Calu3 (cell line): ENCODE results near the gene SLC38A6. TPM values are rescaled to one million over a fixed set of nuclear protein-coding genes. Genes with fewer than 3 reads are reported as not detected.

Source experiments
- BruUV-seq: library from RNA; stranded (reverse); fragments of 400-500 nt; replicated peaks from 2 replicates; lab custom pipeline; 2021; lab: Mats Ljungman, UMichigan
- CTCF ChIA-PET: fragments of 300-600 bp; sonication (Branson Sonifier 250); formaldehyde crosslinking; loops from one replicate; lab custom pipeline; 2022; ENCODE audit warnings: antibody characterized with exemption; lab: Charles Lee
- DNase-seq: peaks from one replicate; pipeline ENCODE4 v3.0.0; 2022
- H3K27ac Mint-ChIP-seq: one replicate; pipeline ENCODE4 v1.8.0; 2022; ENCODE audit warnings: mixed read lengths; ENCODE audit not compliant: unreplicated experiment
- H3K27me3 Mint-ChIP-seq: one replicate; pipeline ENCODE4 v1.8.0; 2022; ENCODE audit warnings: mixed read lengths; ENCODE audit not compliant: unreplicated experiment
- H3K36me3 Mint-ChIP-seq: one replicate; pipeline ENCODE4 v1.8.0; 2022; ENCODE audit warnings: mild to moderate bottlenecking, moderate library complexity, mixed read lengths; ENCODE audit not compliant: insufficient read depth, unreplicated experiment
- H3K4me1 Mint-ChIP-seq: one replicate; pipeline ENCODE4 v1.8.0; 2022; ENCODE audit warnings: mild to moderate bottlenecking, low read depth, mixed read lengths; ENCODE audit not compliant: unreplicated experiment
- H3K4me3 Mint-ChIP-seq: one replicate; pipeline ENCODE4 v1.8.0; 2022; ENCODE audit warnings: mild to moderate bottlenecking, low read depth, moderate library complexity, mixed read lengths; ENCODE audit not compliant: unreplicated experiment
- H3K9me3 Mint-ChIP-seq: one replicate; pipeline ENCODE4 v1.8.0; 2022; ENCODE audit warnings: low read depth, mixed read lengths; ENCODE audit not compliant: unreplicated experiment
- intact Hi-C: fragments of 100-400 bp; cut with micrococcal nuclease; formaldehyde crosslinking; loops from one replicate; pipeline ENCODE4 v1.10.0; 2022; ENCODE audit not compliant: unreplicated experiment
- total RNA-seq: library from RNA; stranded (reverse); gene quantifications from 2 replicates; pipeline ENCODE4 v1.2.3, GENCODE V29; 2022
- TF ChIP-seq, protein P1 (sequence below): fragments of 200-600 bp; IDR thresholded peaks from one replicate; pipeline ENCODE4 v1.8.0; 2022; ENCODE audit warnings: antibody characterized with exemption; ENCODE audit not compliant: unreplicated experiment

The SLC38A6 gene
- total RNA-seq, 1 experiment from 2014 or later = 9.9 TPM

DNA sequence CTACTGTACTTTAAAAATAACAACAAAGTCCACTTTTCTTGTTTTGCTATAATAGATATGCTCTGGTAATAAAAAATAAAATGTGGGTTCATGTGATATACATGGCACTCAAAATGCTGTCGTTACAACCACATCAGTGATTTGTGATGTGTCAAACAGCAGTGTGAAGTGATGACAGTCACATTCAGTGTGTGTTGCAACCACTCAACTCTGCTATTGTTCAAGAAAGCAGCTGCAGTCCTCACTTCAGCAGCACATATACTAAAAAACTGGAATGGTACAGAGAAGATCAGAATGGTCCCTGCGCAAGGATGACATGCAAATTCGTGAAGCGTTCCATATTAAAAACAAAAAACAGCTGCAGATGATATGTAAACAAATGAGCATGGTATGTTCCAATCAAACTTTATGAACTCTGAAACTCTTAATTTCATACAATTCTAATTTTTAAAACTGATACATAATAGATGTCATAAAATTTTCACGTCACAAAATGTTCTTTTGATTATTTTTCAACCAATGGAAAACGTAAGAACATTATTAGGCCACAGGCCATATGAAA, 6.9 kb upstream of the SLC38A6 start:
- TF ChIP-seq, protein P1, sequence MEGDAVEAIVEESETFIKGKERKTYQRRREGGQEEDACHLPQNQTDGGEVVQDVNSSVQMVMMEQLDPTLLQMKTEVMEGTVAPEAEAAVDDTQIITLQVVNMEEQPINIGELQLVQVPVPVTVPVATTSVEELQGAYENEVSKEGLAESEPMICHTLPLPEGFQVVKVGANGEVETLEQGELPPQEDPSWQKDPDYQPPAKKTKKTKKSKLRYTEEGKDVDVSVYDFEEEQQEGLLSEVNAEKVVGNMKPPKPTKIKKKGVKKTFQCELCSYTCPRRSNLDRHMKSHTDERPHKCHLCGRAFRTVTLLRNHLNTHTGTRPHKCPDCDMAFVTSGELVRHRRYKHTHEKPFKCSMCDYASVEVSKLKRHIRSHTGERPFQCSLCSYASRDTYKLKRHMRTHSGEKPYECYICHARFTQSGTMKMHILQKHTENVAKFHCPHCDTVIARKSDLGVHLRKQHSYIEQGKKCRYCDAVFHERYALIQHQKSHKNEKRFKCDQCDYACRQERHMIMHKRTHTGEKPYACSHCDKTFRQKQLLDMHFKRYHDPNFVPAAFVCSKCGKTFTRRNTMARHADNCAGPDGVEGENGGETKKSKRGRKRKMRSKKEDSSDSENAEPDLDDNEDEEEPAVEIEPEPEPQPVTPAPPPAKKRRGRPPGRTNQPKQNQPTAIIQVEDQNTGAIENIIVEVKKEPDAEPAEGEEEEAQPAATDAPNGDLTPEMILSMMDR = no peak
- CTCF ChIA-PET = no interaction called here

DNA sequence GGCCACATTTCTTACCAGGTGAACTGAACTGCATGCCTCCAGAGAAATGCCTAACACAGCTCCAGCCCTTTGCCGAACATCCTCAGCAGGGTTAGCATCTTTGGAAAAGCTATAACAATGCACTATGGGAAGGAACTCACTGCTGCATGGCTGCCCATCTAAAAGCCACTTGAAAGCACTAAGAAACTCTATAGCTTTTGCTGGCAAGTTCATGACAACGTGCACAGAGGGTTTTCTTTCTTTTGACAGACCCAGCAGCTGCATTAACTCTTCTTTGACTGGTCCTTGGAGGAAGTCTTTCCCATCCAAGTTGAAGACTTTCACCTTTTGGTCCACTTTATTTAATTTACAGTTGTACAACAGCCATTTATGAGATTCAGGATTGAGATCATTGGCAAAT, 5.5 kb upstream of the SLC38A6 start:
- Mint-ChIP-seq H3K4me3 (no peak overlapping the region), H3K9me3 (no peaks in the 10 kb centered on the region), H3K27me3 (no peaks in the 10 kb centered on the region), H3K27ac (no peak overlapping the region), H3K36me3 (peaks cover 11% of the 10 kb centered on the region), H3K4me1 (peaks cover 9% of the 10 kb centered on the region)
- no peak for DNase-seq
- CTCF ChIA-PET = no interaction called here
- intact Hi-C loops = no loop called here
- no TSS peak for BruUV-seq
- TF ChIP-seq, protein P1 = no peak

More for the DNA sequence above, 6.9 kb upstream of the SLC38A6 start:
- H3K36me3 Mint-ChIP-seq = peaks cover 11% of the 10 kb centered on the region
- peaks cover 2% of the 10 kb centered on the region for H3K4me1 Mint-ChIP-seq
- DNase-seq = no peak
- no peaks in the 10 kb centered on the region for H3K9me3 Mint-ChIP-seq
- no TSS peak for BruUV-seq
- no peak overlapping the region for H3K4me3 Mint-ChIP-seq
- no peaks in the 10 kb centered on the region for H3K27me3 Mint-ChIP-seq
- intact Hi-C loops = loop anchor here (5.0 kb wide), 1 partner anchor 112 kb away; no protein-coding TSS in a partner anchor
- H3K27ac Mint-ChIP-seq = no peak overlapping the region

DNA sequence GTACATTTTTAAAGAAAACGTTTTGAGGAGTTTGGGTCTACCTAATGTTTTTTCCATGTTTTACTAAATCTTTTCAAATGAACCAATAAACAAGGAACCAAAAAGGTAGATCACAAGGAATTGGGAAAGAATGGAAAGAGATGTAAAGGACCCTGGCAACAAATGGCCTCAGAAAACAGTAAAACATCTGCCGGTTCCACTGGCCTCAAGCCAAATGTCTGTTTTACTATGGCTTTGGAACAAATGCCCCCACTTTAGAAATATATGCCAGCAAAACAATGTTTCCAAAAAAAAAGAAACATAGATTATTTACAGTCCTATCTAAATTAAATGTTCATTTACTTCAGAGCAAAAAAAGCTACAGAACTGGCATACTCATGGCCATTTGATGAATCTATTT, 3.2 kb upstream of the SLC38A6 start:
- H3K27ac Mint-ChIP-seq = no peak overlapping the region
- BruUV-seq = no TSS peak
- H3K27me3 Mint-ChIP-seq = no peaks in the 10 kb centered on the region
- peaks cover 5% of the 10 kb centered on the region for H3K36me3 Mint-ChIP-seq
- CTCF ChIA-PET = no interaction called here
- no peak for DNase-seq
- H3K4me1 Mint-ChIP-seq = peaks cover 9% of the 10 kb centered on the region
- TF ChIP-seq, protein P1 = no peak
- H3K9me3 Mint-ChIP-seq = no peaks in the 10 kb centered on the region
- intact Hi-C loops = no loop called here
- H3K4me3 Mint-ChIP-seq = no peak overlapping the region

DNA sequence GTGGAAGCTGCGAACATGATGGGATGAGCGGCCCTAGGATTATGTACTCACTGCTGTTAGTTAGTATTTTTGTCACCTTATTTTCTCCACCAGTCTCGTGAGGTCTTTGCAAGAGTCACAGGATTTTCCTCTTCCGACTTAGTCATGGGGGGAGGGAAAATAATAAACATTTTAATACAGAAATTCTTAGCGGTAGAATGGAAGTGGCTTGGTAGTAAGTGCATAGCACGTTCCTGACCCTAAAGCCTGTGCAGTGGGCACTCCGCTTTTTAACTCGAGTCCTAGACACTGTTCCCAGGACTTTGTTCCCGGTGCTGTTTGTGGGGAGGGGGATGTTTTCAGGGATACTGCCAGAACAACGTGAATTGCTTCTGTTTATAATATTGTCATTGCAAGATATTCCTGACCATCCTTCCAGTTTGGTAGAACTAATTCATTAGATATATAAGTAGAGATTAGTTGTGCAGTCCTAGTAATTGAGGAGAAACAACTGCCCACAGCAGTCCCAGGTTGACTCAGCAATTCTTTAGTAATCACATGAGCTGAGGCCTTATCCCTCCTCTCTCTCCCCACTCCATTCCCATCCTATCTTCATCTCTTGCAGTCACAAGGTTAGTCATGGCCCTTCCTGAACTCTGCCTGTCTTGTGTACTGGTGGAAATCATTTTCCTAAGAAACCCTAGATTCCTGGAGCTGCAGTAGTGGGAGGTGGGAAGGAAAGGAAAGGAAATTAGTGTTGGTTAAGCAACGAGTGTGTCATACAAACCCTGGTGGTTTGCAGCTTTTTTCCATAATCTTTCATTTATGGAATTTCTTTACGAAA, 799 bp downstream of the SLC38A6 start:
- peaks cover 5% of the 10 kb centered on the region for H3K36me3 Mint-ChIP-seq
- BruUV-seq = TSS peak; percentile 38
- DNase-seq = no peak

More for the DNA sequence above, 799 bp downstream of the SLC38A6 start:
- Mint-ChIP-seq H3K4me1 (peaks cover 9% of the 10 kb centered on the region), H3K9me3 (no peaks in the 10 kb centered on the region), H3K27ac (no peak overlapping the region), H3K27me3 (no peaks in the 10 kb centered on the region), H3K4me3 (no peak overlapping the region)
- CTCF ChIA-PET = interaction anchor here (1.0 to 1.4 kb wide), 2 partner anchors 14 to 272 kb away, joined by 3 to 4 read pairs; no protein-coding TSS in a partner anchor
- TF ChIP-seq, protein P1 = no peak
- intact Hi-C loops = loop anchor here (5.0 kb wide), 3 partner anchors 195 to 335 kb away; partner anchors contain the start of gene SIX1
